Forelimb muscle (tissue), 1 donor: ENCODE results near the gene KCNQ5. TPM values are rescaled to one million over a fixed set of nuclear protein-coding genes. Genes with fewer than 3 reads are reported as not detected.
A peak's percentile ranks its signal among the peaks of the same experiment; 100 is the strongest.

Source experiments
- DNase-seq: peaks from one replicate; pipeline ENCODE4 v3.0.0-alpha.2; 2013; ENCODE audit warnings: low read depth
- polyA plus RNA-seq: library from polyadenylated mRNA; unstranded; fragments of 120-200 nt; gene quantifications from one replicate; pipeline ENCODE4 v1.2.1, GENCODE V29; 2013; ENCODE audit not compliant: insufficient read length

Gene KCNQ5
- polyA plus RNA-seq, 1 donor = 0.85 TPM

DNA sequence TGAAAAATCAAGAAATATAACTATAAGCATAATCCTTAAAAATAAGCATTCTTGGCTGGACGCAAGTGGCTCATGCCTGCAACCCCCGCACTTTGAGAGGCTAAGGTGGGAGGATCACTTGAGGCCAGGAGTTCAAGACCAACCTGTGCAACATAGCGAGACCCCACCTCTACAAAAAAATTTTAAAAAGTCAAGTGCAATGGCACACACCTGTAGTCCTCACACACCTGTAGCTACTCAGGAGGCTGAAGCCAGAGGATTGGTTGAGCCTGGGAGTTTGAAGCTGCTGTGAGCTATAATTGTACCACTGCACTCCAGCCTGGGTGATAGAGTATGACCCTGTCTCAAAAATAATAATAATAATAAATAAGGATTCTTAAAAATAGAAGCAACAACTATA, 494.5 kb downstream of the KCNQ5 start:
- no peak for DNase-seq

GRCh38 chr6:73121421-73121993, 499.6 kb downstream of the KCNQ5 start:
- no peak for DNase-seq

GRCh38 chr6:73123632-73124329, 501.9 kb downstream of the KCNQ5 start:
- no peak for DNase-seq

- peak; percentile 25 for DNase-seq
Observed at GRCh38 chr6:73129653-73130443, 508.0 kb downstream of the KCNQ5 start.

DNA sequence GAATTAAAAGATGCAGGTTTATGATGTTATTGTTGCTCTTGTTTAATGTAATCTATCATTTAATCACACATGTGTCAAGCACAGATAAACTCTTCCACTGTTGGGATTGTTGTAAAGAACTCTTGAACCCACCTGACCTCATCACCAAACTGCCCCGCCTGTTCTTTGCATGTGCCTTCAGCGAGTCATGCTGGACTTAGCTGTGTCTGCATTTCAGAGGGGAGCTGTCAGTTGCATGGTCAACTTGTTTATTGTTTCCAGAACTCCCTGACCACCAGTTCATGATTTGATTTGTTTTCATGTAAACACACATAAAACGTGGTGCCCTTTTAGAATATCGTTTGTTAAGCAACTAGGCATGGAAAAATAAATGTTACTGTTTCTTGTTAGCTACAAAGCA, 509.8 kb downstream of the KCNQ5 start:
- DNase-seq = no peak

GRCh38 chr6:73134588-73134987, 512.7 kb downstream of the KCNQ5 start:
- DNase-seq = no peak

DNA sequence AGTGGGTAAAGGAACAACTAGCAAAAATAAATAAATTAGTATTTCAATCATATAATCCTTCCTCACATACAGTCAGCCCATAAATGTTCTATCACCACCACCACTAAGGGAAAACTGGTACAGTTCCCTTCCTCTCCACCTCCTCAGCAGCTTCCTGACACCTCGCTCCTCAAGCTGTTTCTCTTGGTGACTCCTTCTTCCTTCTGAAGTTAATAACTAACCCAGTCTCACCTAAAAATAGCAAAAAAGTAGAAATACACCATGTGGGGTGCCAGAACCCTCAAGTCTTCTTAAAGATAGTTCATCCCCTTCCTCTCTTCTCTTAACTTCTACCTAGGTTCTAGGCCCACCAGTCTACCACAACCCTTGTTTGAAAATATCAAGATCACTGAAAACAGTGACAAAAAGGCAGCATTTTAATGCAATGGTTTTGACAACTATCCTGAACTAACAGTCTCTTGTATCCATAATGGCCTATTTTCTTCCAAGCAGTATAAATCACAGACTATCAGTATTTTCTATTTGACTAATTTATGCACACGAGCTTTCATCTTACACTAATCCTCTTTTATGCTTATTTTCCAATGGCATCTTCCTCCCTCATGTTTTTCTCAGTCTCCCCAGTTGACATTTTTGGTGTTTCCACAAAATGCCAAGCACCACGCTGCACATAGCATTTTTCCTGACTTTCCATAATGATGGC, 518.0 kb downstream of the KCNQ5 start:
- DNase-seq = no peak

GRCh38 chr6:73143551-73143950, 521.7 kb downstream of the KCNQ5 start:
- no peak for DNase-seq

DNA sequence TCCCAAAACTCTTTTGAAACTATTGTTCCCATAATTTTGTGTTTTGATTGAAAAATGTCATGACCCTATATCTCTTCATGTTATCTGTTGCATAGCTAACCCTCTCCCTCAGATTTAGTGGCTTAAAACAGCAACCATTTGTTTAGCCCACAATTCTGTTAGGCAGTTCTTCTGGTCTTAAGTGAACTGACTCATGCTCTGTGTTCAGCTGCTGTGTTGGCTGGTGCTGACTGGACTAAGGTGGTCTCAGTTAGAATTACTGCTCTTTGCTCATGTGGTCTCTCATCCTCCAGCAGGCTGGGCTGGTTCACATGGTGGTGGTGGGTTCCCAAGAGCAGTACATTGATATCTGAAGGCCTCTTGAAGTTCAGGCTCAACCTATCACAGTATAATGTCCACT, 522.7 kb downstream of the KCNQ5 start:
- DNase-seq = no peak

- DNase-seq = no peak
Observed at GRCh38 chr6:73145690-73146089, 523.8 kb downstream of the KCNQ5 start.

GRCh38 chr6:73151732-73152131, 529.9 kb downstream of the KCNQ5 start:
- no peak for DNase-seq

- no peak for DNase-seq
Observed at GRCh38 chr6:73152556-73152955, 530.7 kb downstream of the KCNQ5 start.

- DNase-seq = no peak
Observed at GRCh38 chr6:73152966-73153757, 531.3 kb downstream of the KCNQ5 start.

DNA sequence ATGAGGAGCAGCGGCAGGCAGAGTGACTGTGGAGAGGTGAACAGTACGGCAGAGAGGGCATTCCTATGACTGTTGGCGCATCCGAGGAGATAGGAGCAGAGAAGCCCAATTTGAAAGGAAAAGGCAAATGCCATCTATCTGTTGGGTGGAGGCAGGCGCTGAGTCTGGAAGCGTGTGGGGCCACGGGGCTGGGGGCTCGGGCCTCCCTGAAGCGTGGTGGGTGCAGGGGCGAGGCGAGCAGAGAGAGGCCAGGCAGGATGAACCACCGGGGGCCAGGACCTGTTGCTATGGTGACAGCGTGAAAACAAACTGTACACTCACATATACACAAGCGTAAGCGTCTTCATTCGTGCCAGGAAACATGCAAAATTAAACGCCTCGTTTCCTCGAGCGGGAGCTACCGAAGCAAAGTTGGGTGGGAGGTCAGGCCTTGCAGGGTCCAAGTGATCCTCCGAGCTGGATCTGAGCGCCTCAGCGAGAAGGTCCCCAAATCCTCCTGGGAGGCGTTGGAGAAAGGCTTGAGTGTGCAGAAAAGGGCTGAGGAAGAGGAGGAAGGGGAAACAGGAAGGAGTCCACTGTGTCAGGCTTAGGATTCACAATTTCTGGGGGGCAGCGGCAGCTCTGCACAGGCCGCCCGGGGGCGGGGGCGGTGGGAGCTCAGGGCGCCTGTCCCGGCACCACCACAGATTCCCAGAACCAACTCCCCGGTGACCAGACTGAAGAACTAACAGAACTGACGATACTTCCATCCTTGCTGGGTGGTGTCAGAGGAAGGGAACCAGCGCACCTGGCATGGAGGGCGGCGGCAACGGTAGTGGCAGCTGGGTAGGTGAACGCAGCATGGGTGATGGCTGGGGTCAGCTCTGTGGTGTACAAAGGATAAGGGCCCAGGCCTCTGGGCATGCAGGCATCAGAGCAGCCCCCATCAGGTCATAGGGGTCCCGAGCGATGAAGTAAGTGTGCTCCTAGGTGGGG, 535.2 kb downstream of the KCNQ5 start:
- DNase-seq = no peak

DNA sequence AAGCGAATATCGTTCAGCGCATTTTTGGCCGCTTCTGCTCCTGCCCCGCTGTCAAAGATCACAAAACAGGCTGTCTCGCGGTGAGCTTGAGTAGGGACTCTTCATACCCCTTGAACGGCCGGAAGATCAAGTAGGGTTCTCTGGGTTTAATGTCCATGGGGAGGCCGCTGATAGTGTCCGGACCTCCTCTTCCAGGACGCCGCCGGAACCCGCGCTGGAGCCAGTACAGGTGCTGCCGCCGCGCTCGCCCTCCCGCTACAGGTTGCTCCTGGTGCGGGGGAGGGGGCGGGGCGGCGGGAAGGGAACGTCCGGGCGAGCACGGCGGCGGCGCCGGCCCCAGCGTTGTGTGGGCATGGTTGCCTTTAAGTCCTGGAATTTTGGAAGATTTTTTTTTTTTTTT, 536.0 kb downstream of the KCNQ5 start:
- DNase-seq = no peak

DNA sequence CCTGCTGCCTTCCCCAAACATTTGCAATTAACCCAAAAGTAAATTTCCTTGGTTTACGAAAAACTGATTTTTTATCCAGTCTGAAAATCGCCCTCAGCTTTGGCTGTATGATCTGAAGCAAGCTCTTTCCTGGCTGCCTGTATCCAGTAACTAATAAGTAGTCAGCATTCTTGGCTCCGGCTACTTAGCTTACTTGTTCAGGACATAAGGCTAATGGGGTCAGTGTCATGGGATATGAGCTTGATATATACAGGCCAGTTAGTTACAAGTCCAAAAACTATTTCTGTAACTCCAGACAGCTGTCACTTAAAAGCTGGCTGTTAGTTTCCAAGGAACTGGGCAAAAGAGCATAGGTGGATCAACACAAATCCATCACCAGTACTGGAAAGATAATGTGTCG, 547.2 kb downstream of the KCNQ5 start:
- no peak for DNase-seq

- no peak for DNase-seq
Observed at GRCh38 chr6:73169633-73170032, 547.8 kb downstream of the KCNQ5 start.

- no peak for DNase-seq
Observed at GRCh38 chr6:73174646-73175045, 552.8 kb downstream of the KCNQ5 start.

DNA sequence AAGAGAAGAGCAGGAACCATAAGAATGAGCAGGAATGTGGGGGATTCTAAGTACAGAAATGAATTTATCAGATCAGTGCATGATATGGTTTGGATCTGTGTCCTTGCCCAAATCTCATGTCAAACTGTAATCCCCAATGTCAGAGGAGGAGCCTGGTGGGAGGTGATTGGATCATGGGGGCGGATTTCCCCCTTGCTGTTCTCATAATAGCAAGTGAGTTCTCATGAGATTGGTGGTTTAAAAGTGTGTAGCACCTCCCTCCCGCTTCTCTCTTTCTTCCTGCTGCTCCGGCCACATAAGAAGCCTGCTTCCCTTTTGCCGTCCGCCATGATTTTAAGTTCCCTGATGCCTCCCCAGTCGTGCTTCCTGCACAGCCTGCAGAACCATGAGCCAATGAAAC, 554.2 kb downstream of the KCNQ5 start:
- DNase-seq = no peak

DNA sequence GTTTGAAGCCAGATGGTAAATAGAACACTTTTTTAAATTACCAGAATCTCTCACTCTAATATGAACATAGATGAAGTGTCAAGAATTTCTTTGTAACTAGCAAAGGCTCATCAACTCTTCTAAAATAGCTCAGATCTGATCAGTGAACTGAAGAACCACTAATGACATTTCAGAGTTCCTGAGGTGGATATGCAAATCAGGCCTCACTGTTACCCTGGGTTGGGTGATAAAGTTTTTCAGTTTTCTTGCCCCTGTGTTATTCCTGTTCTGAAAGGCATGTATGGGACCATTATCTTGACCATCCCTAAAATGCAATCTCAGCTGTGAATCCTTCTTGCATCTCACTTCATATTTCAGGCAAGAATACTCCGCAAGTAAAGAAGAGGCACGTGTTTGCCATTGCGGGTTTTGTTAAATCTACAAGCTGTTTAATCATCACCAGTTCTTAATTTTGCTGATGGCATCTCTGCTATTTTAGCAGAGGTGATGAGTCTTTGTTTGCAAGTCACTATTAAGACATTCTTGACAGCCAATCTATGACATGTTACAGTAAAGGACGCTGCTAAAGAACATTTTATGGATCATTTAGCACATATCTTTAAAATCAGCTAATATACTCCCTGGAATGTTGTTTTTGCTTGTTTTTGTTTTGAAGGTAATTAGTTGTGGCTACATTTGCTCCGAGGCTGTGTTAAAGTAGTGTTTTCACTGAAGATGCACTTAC, 555.5 kb downstream of the KCNQ5 start:
- DNase-seq = no peak
